ENCODE results near the gene ARHGAP26.

- TF ChIP-seq CTCF (IDR thresholded peaks at IDR 0.05) (no peak), POLR2A (IDR thresholded peaks at IDR 0.05) (no peak)
Observed at GRCh38 chr5:143031781-143032580, 261.8 kb downstream of the ARHGAP26 start.
